Skeletal muscle satellite cell (primary cell): ENCODE data around the gene CLEC16A.
"Not testable (repeated sequence)": the region's sequence is repeated elsewhere in the genome, so short reads cannot be mapped to it uniquely, and the experiment has no call there.

Experiments
- H3K27me3 ChIP-seq: 2 replicates; pipeline ENCODE4 v1.7.0; 2013; ENCODE audit warnings: low read length; ENCODE audit not compliant: control insufficient read depth, insufficient read depth
- H3K36me3 ChIP-seq: 2 replicates; pipeline ENCODE4 v1.7.0; 2013; ENCODE audit warnings: mild to moderate bottlenecking, control low read depth, low read length; ENCODE audit not compliant: insufficient read depth
- H3K4me1 ChIP-seq: 2 replicates; pipeline ENCODE4 v1.7.0; 2013; ENCODE audit warnings: low read length; ENCODE audit not compliant: control insufficient read depth, insufficient read depth
- H3K4me2 ChIP-seq: 2 replicates; pipeline ENCODE4 v1.7.0; 2013; ENCODE audit warnings: mild to moderate bottlenecking, low read length
- H3K4me3 ChIP-seq: 2 replicates; pipeline ENCODE4 v1.7.0; 2013; ENCODE audit warnings: low read length
- H3K9ac ChIP-seq: 2 replicates; pipeline ENCODE4 v1.7.0; 2013; ENCODE audit warnings: mild to moderate bottlenecking, low read depth, low read length, moderate library complexity
- H3K9me3 ChIP-seq: replicated peaks from 2 replicates; pipeline ENCODE4 v1.7.0; 2013; ENCODE audit warnings: mild to moderate bottlenecking, control low read depth, low read length

The CLEC16A gene

DNA sequence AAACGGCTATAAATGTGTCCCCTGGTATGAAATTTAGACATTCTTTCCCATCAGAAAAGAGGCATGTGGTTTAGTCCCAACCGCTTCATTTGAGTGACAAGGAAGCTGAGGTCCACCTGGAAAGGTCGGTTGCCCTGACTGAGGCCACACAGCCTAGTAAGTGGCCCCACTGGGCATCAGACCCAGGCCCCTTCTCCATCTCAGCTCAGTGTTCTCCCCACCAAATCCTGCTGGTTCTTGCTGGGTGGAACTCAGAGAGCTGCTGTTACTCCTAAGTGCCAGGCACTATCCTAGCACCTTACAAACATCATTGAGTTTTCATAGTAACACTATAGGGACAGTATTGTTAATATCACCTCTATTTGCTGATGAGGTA, 158.1 kb downstream of the CLEC16A start:
- Histone ChIP-seq H3K4me1 (peaks cover 35% of the 10 kb centered on the region), H3K9ac (no peak overlapping the region), H3K9me3 (no peaks in the 10 kb centered on the region), H3K4me3 (no peak overlapping the region), H3K4me2 (no peak overlapping the region), H3K36me3 (no peaks in the 10 kb centered on the region), H3K27me3 (no peaks in the 10 kb centered on the region)

DNA sequence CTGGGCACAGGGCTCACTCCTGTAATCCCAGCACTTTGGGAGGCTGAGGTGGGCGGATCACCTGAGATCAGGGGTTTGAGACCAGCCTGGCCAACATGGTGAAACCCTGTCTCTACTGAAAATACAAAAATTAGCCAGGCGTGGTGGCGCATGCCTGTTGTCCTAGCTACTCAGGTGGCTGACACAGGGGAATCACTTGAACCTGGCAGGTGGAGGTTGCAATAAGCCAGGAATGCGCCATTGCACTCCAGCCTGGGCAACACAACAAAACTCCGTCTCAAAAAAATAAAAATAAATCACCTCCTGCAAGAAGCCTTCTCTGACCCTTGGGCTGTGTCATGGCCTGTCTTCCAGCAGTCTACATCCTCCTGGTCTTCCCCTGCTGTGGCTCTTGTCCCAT, 158.9 kb downstream of the CLEC16A start:
- H3K27me3 ChIP-seq, H3K36me3 ChIP-seq, H3K4me2 ChIP-seq, H3K4me3 ChIP-seq, H3K9ac ChIP-seq, H3K9me3 ChIP-seq: not testable (repeated sequence)
- peaks cover 43% of the 10 kb centered on the region for H3K4me1 ChIP-seq

DNA sequence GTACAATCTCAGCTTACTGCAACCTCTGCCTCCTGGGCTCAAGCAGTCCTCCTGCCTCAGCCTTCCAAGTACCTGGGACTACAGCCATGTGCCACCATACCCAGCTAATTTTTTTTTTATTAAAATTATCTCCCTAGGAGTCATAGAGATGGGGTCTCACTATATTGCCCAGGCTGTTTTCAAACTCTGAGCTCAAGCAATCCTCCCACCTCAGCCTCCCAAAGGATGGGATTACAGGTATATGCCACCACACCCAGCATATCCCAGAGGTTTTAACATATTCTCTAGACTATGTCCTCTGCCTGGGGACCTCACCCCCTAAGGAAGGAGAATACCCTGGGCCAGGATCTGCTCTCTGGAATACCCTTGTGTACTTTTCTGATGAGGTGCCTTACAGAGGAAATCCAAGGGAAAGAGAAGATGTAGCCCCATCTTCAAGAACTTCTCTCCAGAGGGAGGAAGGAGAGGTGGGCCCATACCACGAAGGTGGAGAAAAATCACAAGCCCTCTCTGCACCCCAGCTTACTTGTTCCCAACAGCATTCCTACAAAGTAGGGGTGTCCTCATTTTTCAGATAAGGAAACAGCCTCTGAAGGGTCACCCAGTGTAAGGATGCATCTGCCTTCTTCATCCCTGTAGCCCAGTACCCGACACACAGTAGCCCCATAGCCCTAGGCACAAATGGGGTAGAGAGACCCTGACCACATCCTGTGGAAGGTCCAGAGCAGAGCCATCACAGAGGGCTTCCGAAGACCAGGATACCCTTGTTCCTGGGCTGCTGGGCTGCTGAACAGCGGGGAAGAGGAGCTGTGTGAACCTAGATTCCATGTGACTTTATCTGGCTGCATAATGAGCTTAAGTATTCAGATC, 160.0 kb downstream of the CLEC16A start:
- peak overlapping the region; percentile 33 for H3K9ac ChIP-seq
- peaks cover 42% of the 10 kb centered on the region for H3K4me1 ChIP-seq
- no peak overlapping the region for H3K4me3 ChIP-seq
- peak overlapping the region; percentile 44 for H3K4me2 ChIP-seq
- no peaks in the 10 kb centered on the region for H3K9me3 ChIP-seq
- H3K36me3 ChIP-seq, result no peaks in the 10 kb centered on the region
- no peaks in the 10 kb centered on the region for H3K27me3 ChIP-seq

GRCh38 chr16:11105038-11105903, 160.9 kb downstream of the CLEC16A start:
- peaks cover 34% of the 10 kb centered on the region for H3K4me1 ChIP-seq
- H3K4me2 ChIP-seq, result peak overlapping the region; percentile 64
- H3K9ac ChIP-seq, result no peak overlapping the region
- no peaks in the 10 kb centered on the region for H3K9me3 ChIP-seq
- H3K27me3 ChIP-seq, result no peaks in the 10 kb centered on the region
- H3K4me3 ChIP-seq, result no peak overlapping the region
- H3K36me3 ChIP-seq, result no peaks in the 10 kb centered on the region

DNA sequence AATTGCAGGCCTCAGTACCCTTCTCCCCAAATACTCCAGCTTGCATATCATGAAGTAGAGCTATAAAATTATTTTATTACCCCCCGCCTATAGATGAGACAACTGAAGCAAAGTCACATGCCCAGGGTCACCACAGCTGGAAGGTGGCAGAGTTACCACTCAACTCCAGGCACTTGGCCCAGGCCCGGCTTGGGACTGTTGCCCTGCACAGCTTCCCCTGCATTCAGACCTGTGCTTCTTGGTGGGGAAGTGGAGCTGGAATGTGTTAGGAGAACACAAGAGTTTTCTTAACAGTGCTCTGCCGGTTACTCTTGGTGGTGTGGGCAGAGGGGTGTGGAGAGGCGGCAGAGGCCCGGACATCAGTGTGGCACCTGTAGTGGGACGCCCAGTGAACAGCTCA, 162.4 kb downstream of the CLEC16A start:
- H3K4me1 ChIP-seq, result peaks cover 27% of the 10 kb centered on the region
- no peak overlapping the region for H3K9ac ChIP-seq
- no peak overlapping the region for H3K4me2 ChIP-seq
- no peak overlapping the region for H3K4me3 ChIP-seq
- H3K9me3 ChIP-seq, result no peaks in the 10 kb centered on the region
- H3K27me3 ChIP-seq, result no peaks in the 10 kb centered on the region
- no peaks in the 10 kb centered on the region for H3K36me3 ChIP-seq

GRCh38 chr16:11107780-11108465, 163.6 kb downstream of the CLEC16A start:
- no peak overlapping the region for H3K4me2 ChIP-seq
- no peaks in the 10 kb centered on the region for H3K9me3 ChIP-seq
- no peaks in the 10 kb centered on the region for H3K27me3 ChIP-seq
- H3K4me1 ChIP-seq, result peaks cover 27% of the 10 kb centered on the region
- H3K9ac ChIP-seq, result no peak overlapping the region
- H3K4me3 ChIP-seq, result no peak overlapping the region
- no peaks in the 10 kb centered on the region for H3K36me3 ChIP-seq

GRCh38 chr16:11108466-11108805, 164.1 kb downstream of the CLEC16A start:
- no peaks in the 10 kb centered on the region for H3K27me3 ChIP-seq
- H3K4me2 ChIP-seq, result no peak overlapping the region

GRCh38 chr16:11109566-11109965, 165.2 kb downstream of the CLEC16A start:
- Histone ChIP-seq H3K9me3 (no peaks in the 10 kb centered on the region), H3K4me2 (no peak overlapping the region)

More at GRCh38 chr16:11108466-11108805, 164.1 kb downstream of the CLEC16A start:
- Histone ChIP-seq H3K4me3 (no peak overlapping the region), H3K9ac (no peak overlapping the region), H3K36me3 (no peaks in the 10 kb centered on the region), H3K9me3 (no peaks in the 10 kb centered on the region), H3K4me1 (peaks cover 28% of the 10 kb centered on the region)

GRCh38 chr16:11111150-11111549, 166.8 kb downstream of the CLEC16A start:
- Histone ChIP-seq H3K4me1 (peaks cover 30% of the 10 kb centered on the region), H3K9ac (no peak overlapping the region), H3K4me3 (no peak overlapping the region), H3K4me2 (no peak overlapping the region), H3K27me3 (no peaks in the 10 kb centered on the region), H3K36me3 (no peaks in the 10 kb centered on the region), H3K9me3 (no peaks in the 10 kb centered on the region)

More at GRCh38 chr16:11109566-11109965, 165.2 kb downstream of the CLEC16A start:
- Histone ChIP-seq H3K4me3 (no peak overlapping the region), H3K9ac (no peak overlapping the region), H3K4me1 (peaks cover 32% of the 10 kb centered on the region), H3K36me3 (no peaks in the 10 kb centered on the region), H3K27me3 (no peaks in the 10 kb centered on the region)

DNA sequence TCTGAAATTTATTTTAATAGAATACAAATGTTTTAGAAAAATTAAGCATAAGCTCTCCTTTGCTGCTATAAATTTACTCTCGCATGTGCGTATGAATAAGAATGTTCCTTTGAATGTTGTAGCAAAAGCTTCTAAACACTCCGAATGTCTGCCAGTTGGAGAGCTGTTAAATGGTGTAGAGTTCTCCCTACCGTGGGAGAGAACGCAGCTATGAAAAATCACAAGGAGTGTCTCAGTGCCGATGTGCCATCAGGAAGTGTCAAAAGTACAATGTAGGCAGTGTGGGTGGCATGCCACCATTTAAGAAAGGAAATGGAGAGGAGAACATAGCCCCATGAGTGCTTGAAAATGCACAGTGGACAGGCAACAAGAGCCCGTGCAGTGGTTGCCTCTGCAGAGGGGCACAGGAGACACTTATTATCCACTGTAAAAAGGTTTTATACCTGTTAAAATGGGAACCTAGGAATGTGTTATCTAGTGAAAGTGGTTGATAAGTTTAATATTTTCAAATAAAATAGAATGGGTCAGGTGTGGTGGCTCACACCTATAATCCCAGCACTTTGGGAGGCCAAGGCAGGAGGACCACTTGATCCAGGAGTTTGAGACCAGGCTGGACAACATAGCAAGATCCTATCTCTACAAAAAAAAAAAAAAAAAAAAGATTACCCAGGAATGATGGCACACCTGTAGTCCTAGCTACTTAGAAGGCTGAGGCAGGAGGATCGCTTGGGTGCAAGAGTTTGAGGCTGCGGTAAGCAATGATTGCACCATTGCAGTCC, 167.7 kb downstream of the CLEC16A start:
- Histone ChIP-seq H3K4me3 (no peak overlapping the region), H3K27me3 (no peaks in the 10 kb centered on the region), H3K9me3 (no peaks in the 10 kb centered on the region), H3K4me1 (peaks cover 30% of the 10 kb centered on the region), H3K4me2 (no peak overlapping the region), H3K36me3 (no peaks in the 10 kb centered on the region), H3K9ac (no peak overlapping the region)
